ENCODE data around the gene MISFA.
"Not testable (repeated sequence)": the region's sequence is repeated elsewhere in the genome, so short reads cannot be mapped to it uniquely, and the experiment has no call there.

DNA sequence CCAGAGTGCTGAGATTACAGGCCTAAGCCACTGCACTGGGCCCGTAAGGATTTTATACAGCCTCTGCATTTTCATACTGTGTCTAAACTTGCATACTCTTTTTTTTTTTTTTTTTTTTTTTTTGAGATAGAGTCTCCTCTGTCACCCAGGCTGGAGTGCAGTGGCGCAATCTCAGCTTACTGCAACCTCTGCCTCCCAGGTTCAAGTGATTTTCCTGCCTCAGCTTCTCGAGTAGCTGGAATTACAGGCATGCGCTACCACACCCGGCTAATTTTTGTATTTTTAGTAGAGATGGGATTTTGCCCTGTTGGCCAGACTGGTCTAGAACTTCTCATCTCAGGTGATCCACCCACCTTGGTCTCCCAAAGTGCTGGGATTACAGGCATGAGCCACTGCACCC lies 5.5 kb upstream of the MISFA start:
- not testable (repeated sequence) for TF ChIP-seq CTCF (conservative IDR thresholded peaks at IDR 0.05; ENCODE audit: low read depth, low read length); CEBPB (IDR thresholded peaks at IDR 0.05; ENCODE audit: low read depth, low read length); RAD21 (IDR thresholded peaks at IDR 0.05; ENCODE audit: low read length)
